ENCODE measurements around the gene AIF1L. TPM values are rescaled to one million over a fixed set of nuclear protein-coding genes. Genes with fewer than 3 reads are reported as not detected.

The AIF1L gene
- total RNA-seq, 1 experiment from 2014 or later: 103 TPM

- no peaks in the 10 kb centered on the region for H3K9me3 Mint-ChIP-seq
- H3K4me3 Mint-ChIP-seq: no peak overlapping the region
- TF ChIP-seq MYBL2 (CRISPR knock-in tag; IDR thresholded peaks at IDR 0.05) (no peak), NR1H2 (CRISPR knock-in tag; IDR thresholded peaks at IDR 0.05) (no peak), KAT7 (CRISPR knock-in tag; IDR thresholded peaks at IDR 0.05; ENCODE audit: borderline replicate concordance) (no peak), TP53 (CRISPR knock-in tag; IDR thresholded peaks at IDR 0.05) (no peak)
- ChIA-PET POLR2A (no interaction called here), CTCF (interaction anchor here (1.1 kb wide), 2 partner anchors 34 to 45 kb away, joined by 3 to 4 read pairs; partner anchors contain the start of gene AIF1L)
- DNase-seq (ENCODE audit: low spot score) (no peak), ATAC-seq (no peak)
- H3K27me3 Mint-ChIP-seq (ENCODE audit: low read depth): no peaks in the 10 kb centered on the region
- H3K27ac Mint-ChIP-seq: no peak overlapping the region; the same call in 1 of the 2 replicates
- no peaks in the 10 kb centered on the region for H3K4me1 Mint-ChIP-seq
- H3K36me3 Mint-ChIP-seq: peaks cover 9% of the 10 kb centered on the region
Observed at GRCh38 chr9:131051592-131052517, 44.5 kb upstream of the AIF1L start.

- no peak for TF ChIP-seq FOXK1 (CRISPR knock-in tag; IDR thresholded peaks at IDR 0.05)
- Mint-ChIP-seq H3K4me3 (no peak overlapping the region), H3K27ac (no peak overlapping the region), H3K36me3 (peaks cover 6% of the 10 kb centered on the region), H3K9me3 (no peaks in the 10 kb centered on the region), H3K27me3 (ENCODE audit: low read depth) (no peaks in the 10 kb centered on the region), H3K4me1 (no peaks in the 10 kb centered on the region)
- ATAC-seq (no peak), DNase-seq (ENCODE audit: low spot score) (no peak)
- CTCF ChIA-PET: interaction anchor here (1.6 to 1.8 kb wide), 2 partner anchors 55 to 58 kb away, joined by 3 to 4 read pairs; no protein-coding TSS in a partner anchor
- POLR2A ChIA-PET: no interaction called here
Observed at GRCh38 chr9:131053896-131054295, 42.4 kb upstream of the AIF1L start.

GRCh38 chr9:131056781-131057506 is 39.4 kb upstream of the AIF1L start:
- ATAC-seq (no peak), DNase-seq (ENCODE audit: low spot score) (no peak)
- Mint-ChIP-seq H3K9me3 (no peaks in the 10 kb centered on the region), H3K27me3 (ENCODE audit: low read depth) (no peaks in the 10 kb centered on the region), H3K4me1 (no peaks in the 10 kb centered on the region), H3K27ac (no peak overlapping the region), H3K4me3 (no peak overlapping the region), H3K36me3 (no peaks in the 10 kb centered on the region; the same call in 1 of the 2 replicates)
- ChIA-PET CTCF (interaction anchor here (0.9 to 3.4 kb wide), 9 partner anchors 11 to 280 kb away, joined by 3 to 18 read pairs (median 5); partner anchors contain the start of genes AIF1L and NUP214), POLR2A (no interaction called here)
- TF ChIP-seq HMGA2 (CRISPR knock-in tag; IDR thresholded peaks at IDR 0.05) (no peak), NR1H2 (CRISPR knock-in tag; IDR thresholded peaks at IDR 0.05) (no peak), E2F1 (CRISPR knock-in tag; IDR thresholded peaks at IDR 0.05) (no peak), ERG (CRISPR knock-in tag; IDR thresholded peaks at IDR 0.05) (no peak), ZNF121 (CRISPR knock-in tag; IDR thresholded peaks at IDR 0.05) (no peak), ZNF317 (CRISPR knock-in tag; IDR thresholded peaks at IDR 0.05; ENCODE audit: borderline replicate concordance, low read depth) (no peak), PRRX2 (CRISPR knock-in tag; IDR thresholded peaks at IDR 0.05) (no peak), CREB1 (CRISPR knock-in tag; IDR thresholded peaks at IDR 0.05) (no peak), ZNF138 (CRISPR knock-in tag; conservative IDR thresholded peaks at IDR 0.05) (no peak), ETV6 (CRISPR knock-in tag; IDR thresholded peaks at IDR 0.05) (no peak), CDX4 (CRISPR knock-in tag; IDR thresholded peaks at IDR 0.05; ENCODE audit: borderline replicate concordance) (no peak), CREM (CRISPR knock-in tag; IDR thresholded peaks at IDR 0.05) (no peak), E2F4 (CRISPR knock-in tag; IDR thresholded peaks at IDR 0.05; ENCODE audit: borderline replicate concordance, low read depth) (no peak), RELA (CRISPR knock-in tag; IDR thresholded peaks at IDR 0.05; ENCODE audit: borderline replicate concordance) (no peak), RORB (CRISPR knock-in tag; IDR thresholded peaks at IDR 0.05) (no peak), FOXK1 (CRISPR knock-in tag; IDR thresholded peaks at IDR 0.05) (no peak), ZNF512 (CRISPR knock-in tag; IDR thresholded peaks at IDR 0.05; ENCODE audit: borderline replicate concordance) (no peak), ZNF671 (CRISPR knock-in tag; IDR thresholded peaks at IDR 0.05) (no peak)
